Endothelial cell of umbilical vein (primary cell): ENCODE results near the gene CRTC2. TPM values are rescaled to one million over a fixed set of nuclear protein-coding genes. Genes with fewer than 3 reads are reported as not detected.

Source experiments
- BruUV-seq: library from RNA; stranded (reverse); fragments of 400-500 nt; replicated peaks from 2 replicates; lab custom pipeline; 2021; lab: Mats Ljungman, UMichigan
- CTCF ChIA-PET: fragments of 300-600, 350-600 bp; sonication (Branson Sonifier 250); formaldehyde crosslinking; loops from one replicate; lab custom pipeline; 2021; ENCODE audit warnings: antibody characterized with exemption, inconsistent platforms; lab: Charles Lee
- POLR2A ChIA-PET: fragments of 300-600, 350-600 bp; sonication (Branson Sonifier 250); formaldehyde crosslinking; loops from one replicate; lab custom pipeline; 2021; ENCODE audit warnings: antibody characterized with exemption, inconsistent platforms; lab: Charles Lee
- DNase-seq: peaks from one replicate; pipeline ENCODE4 v3.0.0-alpha.2; 2011; ENCODE audit warnings: low read depth, low spot score
- FAIRE-seq: peaks from 2 replicates; lab custom pipeline; 2011; peaks lifted over from hg19 to GRCh38; lab: Jason Lieb, UNC
- H2AFZ ChIP-seq: 2 replicates; pipeline ENCODE4 v1.6.0; 2012; ENCODE audit warnings: low read depth, low read length, control low read depth, inconsistent platforms
- H3K27ac ChIP-seq: 2 replicates; pipeline ENCODE4 v1.5.1; 2011; ENCODE audit warnings: low read depth, mild to moderate bottlenecking, control low read depth, low read length, moderate library complexity; ENCODE audit not compliant: insufficient read depth
- H3K27me3 ChIP-seq, 2 experiments: 2 replicates each; pipeline versions ENCODE4 v1.6.0 to v1.6.1; 2011; ENCODE audit warnings: low read length in 2 of 2, mixed read lengths in 1 of 2; ENCODE audit not compliant: control insufficient read depth in 2 of 2, insufficient read depth in 2 of 2
- H3K36me3 ChIP-seq, 2 experiments: 2 replicates in 1 of 2; 3 replicates in 1 of 2; pipeline ENCODE4 v1.5.1; 2011; ENCODE audit warnings: low read length in 2 of 2, mild to moderate bottlenecking in 1 of 2, moderate library complexity in 1 of 2; ENCODE audit not compliant: control insufficient read depth in 2 of 2, insufficient read depth in 2 of 2; ENCODE audit errors: extremely low read depth in 1 of 2
- H3K4me1 ChIP-seq: 3 replicates; pipeline ENCODE4 v1.5.1; 2011; ENCODE audit warnings: mild to moderate bottlenecking, low read length; ENCODE audit not compliant: control insufficient read depth, insufficient read depth; ENCODE audit errors: extremely low read depth
- H3K4me2 ChIP-seq: 2 replicates; pipeline ENCODE4 v1.6.1; 2011; ENCODE audit warnings: low read length, control low read depth, mixed read lengths; ENCODE audit not compliant: insufficient read depth
- H3K4me3 ChIP-seq, 3 experiments: fragments of 200-600 bp in 1 of 3; sonication (generic), shearing (Covaris generic) in 1 of 3; replicated peaks in 1 of 3; 2 replicates each; pipeline ENCODE4 v1.5.1; 2011 to 2016; ENCODE audit warnings: control low read depth in 3 of 3, low read length in 3 of 3, mild to moderate bottlenecking in 2 of 3, inconsistent platforms in 1 of 3, low read depth in 1 of 3, moderate library complexity in 1 of 3; ENCODE audit not compliant: insufficient read depth in 1 of 3
- H3K79me2 ChIP-seq: 2 replicates; pipeline ENCODE4 v1.6.0; 2012; ENCODE audit warnings: low read length, inconsistent platforms; ENCODE audit not compliant: control insufficient read depth, insufficient read depth
- H3K9ac ChIP-seq: replicated peaks from 2 replicates; pipeline ENCODE3; 2011; ENCODE audit warnings: low read length, control low read depth; ENCODE audit not compliant: insufficient read depth; ENCODE audit errors: extremely low read depth
- H3K9me1 ChIP-seq: replicated peaks from 3 replicates; pipeline ENCODE4 v1.6.0; 2011; ENCODE audit warnings: mild to moderate bottlenecking, low read length; ENCODE audit not compliant: control insufficient read depth, insufficient read depth; ENCODE audit errors: extremely low read depth
- H3K9me3 ChIP-seq: replicated peaks from 2 replicates; pipeline ENCODE4 v1.5.1; 2012; ENCODE audit warnings: low read length, inconsistent platforms; ENCODE audit not compliant: control insufficient read depth, insufficient read depth
- H4K20me1 ChIP-seq: replicated peaks from 2 replicates; pipeline ENCODE3; 2011; ENCODE audit warnings: mild to moderate bottlenecking, low read length; ENCODE audit not compliant: control insufficient read depth, insufficient read depth; ENCODE audit errors: extremely low read depth
- EZH2 ChIP-seq: IDR thresholded peaks from 2 replicates; pipeline ENCODE4 v1.6.1; 2012; ENCODE audit warnings: borderline replicate concordance, low read depth, mild to moderate bottlenecking, moderate library complexity, low read length, inconsistent platforms; ENCODE audit not compliant: severe bottlenecking
- FOS ChIP-seq: IDR thresholded peaks from 2 replicates; pipeline ENCODE4 v1.6.1; 2011; ENCODE audit warnings: mild to moderate bottlenecking, low read length, moderate library complexity, borderline replicate concordance; ENCODE audit not compliant: insufficient read depth
- GATA2 ChIP-seq: IDR thresholded peaks from 2 replicates; pipeline ENCODE4 v1.7.0; 2011; ENCODE audit warnings: low read depth, mild to moderate bottlenecking, moderate library complexity, mixed read lengths, low read length; ENCODE audit not compliant: insufficient read length, insufficient read depth
- JUN ChIP-seq: IDR thresholded peaks from 2 replicates; pipeline ENCODE4 v1.6.1; 2011; ENCODE audit warnings: borderline replicate concordance, low read depth; ENCODE audit not compliant: insufficient read length, insufficient read depth
- MYC ChIP-seq: IDR thresholded peaks from one replicate; pipeline ENCODE4 v1.6.1; 2011; ENCODE audit warnings: mild to moderate bottlenecking, low read depth, low read length
- POLR2A ChIP-seq: IDR thresholded peaks from 2 replicates; pipeline ENCODE4 v1.6.1; 2012; ENCODE audit warnings: low read depth, mild to moderate bottlenecking, control low read depth, low read length
- POLR2AphosphoS5 ChIP-seq: IDR thresholded peaks from 2 replicates; pipeline ENCODE4 v1.6.1; 2012; ENCODE audit warnings: low read depth, mild to moderate bottlenecking, control low read depth, low read length, moderate library complexity; ENCODE audit not compliant: insufficient read depth
- dilution Hi-C: fragments of 300-500 bp; cut with MboI; formaldehyde crosslinking; loops from one replicate; pipeline ENCODE4 v1.15.0; 2019; ENCODE audit warnings: low sequenced_read_pairs; ENCODE audit not compliant: extremely low pct_ligation_motif_present
- intact Hi-C: fragments of 100-400 bp; cut with micrococcal nuclease; formaldehyde crosslinking; loops from one replicate; pipeline ENCODE4 v1.10.0; 2022
- polyA plus RNA-seq, 4 experiments: library from polyadenylated mRNA; depleted of rRNA in 3 of 4; stranded (reverse) in 3 of 4; unstranded in 1 of 4; fragments of >200 nt; gene quantifications; 2 replicates each; pipeline versions ENCODE4 v1.2.1 to v1.2.3, GENCODE V29; 2011 to 2012; ENCODE audit warnings: missing spikeins in 1 of 4
- total RNA-seq: library from RNA; stranded (reverse); gene quantifications from 2 replicates; pipeline ENCODE4 v1.2.3, GENCODE V29; 2021
- TF ChIP-seq, protein P1 (sequence below): IDR thresholded peaks from 2 replicates; pipeline ENCODE4 v1.6.1; 2011; ENCODE audit not compliant: insufficient read depth, insufficient read length
- TF ChIP-seq, protein P2 (sequence below), 2 donors: IDR thresholded peaks; 1 replicate in 1 of 2; 2 replicates in 1 of 2; pipeline ENCODE4 v1.5.1; 2011; ENCODE audit warnings: low read length in 2 of 2, mild to moderate bottlenecking in 2 of 2, moderate library complexity in 2 of 2, control low read depth in 1 of 2, inconsistent platforms in 1 of 2, low read depth in 1 of 2; ENCODE audit not compliant: insufficient read depth in 1 of 2; ENCODE audit errors: extremely low read depth in 1 of 2

The CRTC2 gene
- total and polyA plus RNA-seq, 2 donors (not counting 3 experiments of a cell fraction or from before 2014, with no cell fraction given) = 40.2 to 42.2 TPM

DNA sequence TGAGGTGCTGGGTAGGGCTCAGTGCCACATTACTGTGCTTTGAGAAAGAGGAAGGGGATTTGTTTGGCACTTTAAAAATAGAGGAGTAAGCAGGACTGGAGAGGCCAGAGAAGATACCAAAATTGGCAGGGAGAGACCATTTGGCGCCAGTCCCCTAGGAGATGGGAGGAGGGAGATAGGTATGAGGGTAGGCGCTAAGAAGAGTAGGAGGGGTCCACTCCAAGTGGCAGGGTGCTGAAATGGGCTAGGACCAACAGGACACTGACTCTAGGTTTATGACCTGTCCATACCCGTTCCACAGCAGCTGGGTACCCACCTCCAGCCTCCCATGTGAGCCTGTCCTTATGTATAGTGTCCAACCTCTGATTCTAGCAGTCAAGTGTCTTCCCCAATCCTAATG, 1.0 kb upstream of the CRTC2 start:
- Histone ChIP-seq H3K9me1 (no peaks in the 10 kb centered on the region), H3K79me2 (peaks cover 40% of the 10 kb centered on the region), H2AFZ (no peak overlapping the region), H3K36me3 (peaks cover 0 to 13% of the 10 kb centered on the region in 2 experiments), H4K20me1 (no peaks in the 10 kb centered on the region), H3K4me3 (no peak overlapping the region), H3K27ac (no peak overlapping the region), H3K9ac (no peak overlapping the region), H3K9me3 (no peaks in the 10 kb centered on the region), H3K27me3 (no peaks in the 10 kb centered on the region), H3K4me1 (peaks cover 43% of the 10 kb centered on the region), H3K4me2 (no peak overlapping the region)
- no peak for TF ChIP-seq EZH2
- no peak for TF ChIP-seq MYC
- no peak for TF ChIP-seq JUN
- TF ChIP-seq POLR2A = no peak
- TF ChIP-seq, protein P1, sequence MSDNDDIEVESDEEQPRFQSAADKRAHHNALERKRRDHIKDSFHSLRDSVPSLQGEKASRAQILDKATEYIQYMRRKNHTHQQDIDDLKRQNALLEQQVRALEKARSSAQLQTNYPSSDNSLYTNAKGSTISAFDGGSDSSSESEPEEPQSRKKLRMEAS = no peak
- TF ChIP-seq POLR2AphosphoS5 = no peak
- TF ChIP-seq, protein P2, sequence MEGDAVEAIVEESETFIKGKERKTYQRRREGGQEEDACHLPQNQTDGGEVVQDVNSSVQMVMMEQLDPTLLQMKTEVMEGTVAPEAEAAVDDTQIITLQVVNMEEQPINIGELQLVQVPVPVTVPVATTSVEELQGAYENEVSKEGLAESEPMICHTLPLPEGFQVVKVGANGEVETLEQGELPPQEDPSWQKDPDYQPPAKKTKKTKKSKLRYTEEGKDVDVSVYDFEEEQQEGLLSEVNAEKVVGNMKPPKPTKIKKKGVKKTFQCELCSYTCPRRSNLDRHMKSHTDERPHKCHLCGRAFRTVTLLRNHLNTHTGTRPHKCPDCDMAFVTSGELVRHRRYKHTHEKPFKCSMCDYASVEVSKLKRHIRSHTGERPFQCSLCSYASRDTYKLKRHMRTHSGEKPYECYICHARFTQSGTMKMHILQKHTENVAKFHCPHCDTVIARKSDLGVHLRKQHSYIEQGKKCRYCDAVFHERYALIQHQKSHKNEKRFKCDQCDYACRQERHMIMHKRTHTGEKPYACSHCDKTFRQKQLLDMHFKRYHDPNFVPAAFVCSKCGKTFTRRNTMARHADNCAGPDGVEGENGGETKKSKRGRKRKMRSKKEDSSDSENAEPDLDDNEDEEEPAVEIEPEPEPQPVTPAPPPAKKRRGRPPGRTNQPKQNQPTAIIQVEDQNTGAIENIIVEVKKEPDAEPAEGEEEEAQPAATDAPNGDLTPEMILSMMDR (IDR thresholded peaks at IDR 0.05; ENCODE audit: extremely low read depth in 1 of 2, insufficient read depth in 1 of 2, low read depth in 1 of 2, low read length in 2 of 2) = no peak
- TF ChIP-seq GATA2 = no peak
- TF ChIP-seq FOS = no peak
- no peak for DNase-seq
- intact Hi-C loops = no loop called here
- CTCF ChIA-PET = interaction anchor here (0.6 to 4.2 kb wide), 4 partner anchors 8 to 163 kb away, joined by 3 to 25 read pairs (median 7); partner anchors contain the start of genes CREB3L4, DENND4B and JTB
- dilution Hi-C loops = no loop called here
- no TSS peak for BruUV-seq
- no peak for FAIRE-seq
- POLR2A ChIA-PET = interaction anchor here (0.9 kb wide), 1 partner anchor 13 kb away, joined by 5 read pairs; the partner anchor contains the start of gene DENND4B
